ENCODE data around the gene ONECUT1.

Gene ONECUT1

DNA sequence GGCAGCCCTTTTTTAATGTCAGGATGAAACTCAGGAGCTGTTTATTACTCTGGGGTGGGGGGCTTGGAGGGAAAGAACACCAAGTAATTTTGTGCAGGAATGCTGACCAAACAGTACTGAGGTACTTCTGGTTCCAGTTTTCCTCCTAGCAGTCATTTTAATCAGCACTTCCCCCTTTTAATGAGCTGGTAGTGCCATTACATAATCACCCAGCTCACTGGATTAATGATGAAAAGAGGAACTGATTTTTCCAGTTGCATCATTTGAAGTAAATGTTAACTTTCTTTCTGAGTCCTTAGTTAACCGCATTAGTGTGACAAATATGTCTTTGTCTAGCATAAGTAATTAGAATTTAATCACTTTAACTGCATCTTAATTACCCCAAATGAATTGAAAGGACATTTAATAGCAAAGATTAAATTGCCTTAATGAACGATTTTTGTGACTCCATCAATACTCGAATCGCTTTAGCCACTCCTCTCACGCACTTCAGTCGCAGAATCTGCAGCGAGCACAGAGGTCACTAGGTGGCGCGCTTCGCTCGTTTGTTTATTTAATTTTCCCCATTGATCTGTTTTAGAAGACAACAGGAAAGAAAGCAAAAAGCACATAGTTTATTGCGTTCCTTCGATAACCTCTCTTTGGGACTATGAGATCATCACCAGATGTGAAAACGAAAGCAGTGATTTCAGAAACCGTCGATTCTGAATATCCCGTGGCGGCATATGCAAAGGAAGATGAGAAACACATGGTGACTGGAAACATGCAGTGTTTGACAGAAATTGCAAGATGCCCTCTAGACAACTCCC is 9.8 kb downstream of the ONECUT1 start:
- DNase-seq = peak; percentile 63 to 64

DNA sequence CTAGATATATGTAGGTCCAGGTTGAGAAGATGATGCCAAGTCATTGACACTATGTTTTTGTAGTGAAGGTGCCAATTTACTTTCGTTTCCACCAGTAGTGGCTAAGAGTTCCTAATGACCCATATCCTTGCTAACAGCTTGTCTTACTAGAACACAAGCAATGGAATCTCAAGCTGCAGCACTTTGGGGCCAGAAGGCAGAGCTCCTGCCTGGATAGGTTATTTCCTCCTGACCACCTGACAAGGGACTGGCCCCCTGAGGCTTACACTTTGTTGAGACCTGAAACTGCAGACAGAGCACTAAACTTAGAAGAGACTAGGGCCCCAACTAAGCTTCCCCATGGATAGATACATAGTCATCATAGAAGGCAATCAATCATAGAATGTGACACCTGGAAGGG is 11.7 kb downstream of the ONECUT1 start:
- DNase-seq = no peak

DNA sequence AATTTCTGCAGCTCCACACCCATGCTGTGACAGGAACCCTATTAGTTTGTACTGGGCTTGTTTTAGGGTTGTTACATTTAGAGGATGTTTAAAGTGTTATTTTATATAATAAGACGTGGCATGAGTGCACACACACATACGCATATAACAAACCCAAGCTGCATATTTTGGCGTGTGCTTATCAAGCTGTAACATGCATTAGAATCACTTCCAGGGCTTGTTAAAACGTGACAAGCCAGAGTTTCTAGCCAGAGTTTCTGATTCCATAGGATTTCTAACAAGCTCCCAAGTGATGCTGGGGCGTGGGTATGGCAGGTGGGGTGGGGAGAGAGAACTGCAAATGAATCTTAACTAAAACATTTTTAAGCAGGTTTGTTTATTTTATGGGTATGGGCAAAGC is 17.4 kb downstream of the ONECUT1 start:
- DNase-seq = no peak

DNA sequence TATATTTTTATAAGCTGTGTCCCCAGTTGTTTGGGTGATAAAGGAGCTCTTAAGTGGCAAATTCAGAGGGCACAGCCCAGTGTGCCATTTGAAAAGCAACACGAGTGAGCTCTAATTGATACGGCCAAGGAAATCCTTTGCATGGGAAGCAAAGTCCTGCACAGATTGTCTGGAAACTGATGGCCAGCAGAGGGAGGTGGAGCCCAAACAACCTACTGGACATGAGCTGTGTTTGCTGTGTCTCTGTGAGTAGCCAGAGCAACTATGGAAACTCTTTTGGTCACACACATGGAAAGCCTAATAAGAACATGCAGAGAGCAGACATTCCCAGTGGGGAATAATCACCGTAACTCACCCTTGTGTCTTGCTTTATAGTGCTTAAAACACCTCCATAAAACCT is 24.4 kb downstream of the ONECUT1 start:
- DNase-seq = no peak

DNA sequence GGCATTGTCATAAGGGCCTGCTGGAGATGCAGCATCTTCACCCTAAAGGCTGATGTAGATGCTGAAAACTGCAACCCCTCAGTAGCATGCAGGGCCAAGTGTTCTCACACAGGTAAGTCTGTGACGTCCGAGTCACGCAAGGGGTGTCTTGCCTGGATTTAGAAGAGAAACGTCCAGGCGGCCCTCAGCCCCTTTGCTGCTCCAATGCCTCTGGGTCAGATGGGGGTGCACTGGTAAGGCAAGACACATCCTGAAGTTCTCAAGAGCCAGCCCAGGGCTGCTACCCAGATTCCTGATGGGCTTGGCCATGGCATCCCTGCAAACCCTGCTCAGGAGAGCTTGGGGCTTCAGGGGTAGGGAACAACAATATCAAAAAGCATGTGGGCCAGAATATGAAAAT is 25.4 kb downstream of the ONECUT1 start:
- no peak for DNase-seq

DNA sequence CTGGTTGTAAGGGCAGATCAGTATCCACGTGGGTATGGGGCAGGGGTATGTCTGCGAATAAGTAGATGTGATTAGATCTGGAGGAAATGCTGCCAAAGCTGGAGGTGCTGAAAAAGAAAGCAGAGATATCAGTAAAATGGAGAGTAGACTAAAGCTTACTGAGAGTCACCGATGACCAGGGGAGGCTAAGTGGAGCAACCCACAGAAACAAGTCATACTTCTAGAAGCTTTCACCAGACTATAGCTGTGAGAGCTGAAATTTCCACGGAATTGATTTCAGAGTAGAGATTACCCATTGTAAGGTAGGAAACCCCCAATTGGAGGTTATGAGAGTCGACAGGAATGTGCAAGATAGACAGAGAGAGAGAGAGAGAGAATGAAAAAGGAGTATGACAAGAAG is 27.5 kb downstream of the ONECUT1 start:
- DNase-seq = no peak

DNA sequence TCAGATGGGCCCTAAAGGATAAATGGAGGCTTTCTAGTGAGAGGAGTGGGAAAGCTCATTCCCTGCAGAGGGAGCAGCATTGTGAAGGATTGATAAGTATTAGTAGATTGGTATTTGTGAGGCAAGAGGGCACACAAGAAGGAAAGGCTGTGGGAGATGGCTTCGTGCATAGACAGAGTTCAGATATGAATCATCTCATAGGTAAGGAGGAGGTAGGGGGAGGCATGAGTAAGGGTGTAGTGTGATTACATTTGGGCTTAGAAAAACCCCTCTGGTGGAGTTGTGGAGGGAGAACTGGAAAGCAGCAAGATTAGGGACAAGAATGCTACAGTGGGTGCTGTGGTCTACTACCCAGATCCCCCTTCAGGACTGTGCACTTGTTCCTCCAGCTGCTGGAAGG is 29.6 kb downstream of the ONECUT1 start:
- no peak for DNase-seq

DNA sequence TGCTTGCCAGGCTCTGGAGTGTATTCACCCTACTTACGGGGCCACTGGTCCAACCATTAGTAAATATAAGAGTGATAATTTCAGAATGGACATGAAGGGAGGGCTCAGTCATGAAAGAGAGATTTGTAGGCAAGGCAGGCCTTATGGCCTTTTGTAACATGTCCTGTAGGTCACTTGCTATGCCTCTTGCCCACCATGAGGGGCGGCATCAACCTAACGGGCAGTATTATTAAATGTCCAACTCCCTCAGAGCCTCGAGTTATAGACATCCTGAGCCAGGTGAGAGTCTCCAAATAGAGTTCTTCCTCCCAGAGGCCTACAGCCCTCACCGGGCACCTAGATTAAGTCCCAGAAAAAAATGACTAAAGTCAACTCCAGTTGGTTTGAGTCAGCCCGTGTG is 30.2 kb downstream of the ONECUT1 start:
- no peak for DNase-seq

DNA sequence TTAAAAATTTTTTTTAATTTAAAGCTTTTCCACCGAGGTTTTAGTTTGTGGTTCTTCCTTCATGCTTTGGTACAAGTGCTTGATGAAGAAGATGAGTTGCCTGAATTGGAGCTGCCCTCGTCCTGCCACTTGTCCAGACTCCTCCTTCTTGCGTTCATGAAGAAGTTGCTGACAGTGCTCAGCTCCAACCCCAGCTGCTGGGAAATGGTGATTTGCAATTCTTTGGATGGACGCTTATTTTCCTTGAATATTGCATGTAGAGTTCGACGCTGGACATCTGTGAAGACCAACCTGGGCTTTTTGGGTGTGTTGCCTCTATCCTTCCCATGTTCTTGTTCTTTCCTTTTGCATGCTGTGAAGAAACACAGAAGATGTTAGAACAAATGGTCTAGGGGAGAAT is 32.6 kb downstream of the ONECUT1 start:
- no peak for DNase-seq

DNA sequence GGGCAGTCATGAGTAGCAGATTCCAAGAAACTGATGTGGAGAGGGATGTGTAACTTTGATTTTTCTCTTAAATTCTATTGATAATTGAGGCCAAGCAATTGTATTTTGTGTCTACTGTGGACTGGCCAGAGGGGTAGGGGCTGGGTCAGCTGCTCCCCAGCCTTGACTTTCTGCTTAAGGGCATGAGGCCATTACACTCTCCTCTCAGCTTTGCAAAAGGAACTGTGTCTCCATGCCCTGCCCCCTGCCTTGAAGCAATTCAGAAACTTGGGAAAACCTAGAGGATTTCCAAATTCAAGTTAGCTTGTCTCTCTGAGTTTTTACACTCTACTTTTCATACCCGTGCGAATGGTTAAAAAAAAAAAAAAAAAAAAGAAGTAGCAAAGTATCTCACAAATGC is 38.6 kb downstream of the ONECUT1 start:
- DNase-seq = no peak

DNA sequence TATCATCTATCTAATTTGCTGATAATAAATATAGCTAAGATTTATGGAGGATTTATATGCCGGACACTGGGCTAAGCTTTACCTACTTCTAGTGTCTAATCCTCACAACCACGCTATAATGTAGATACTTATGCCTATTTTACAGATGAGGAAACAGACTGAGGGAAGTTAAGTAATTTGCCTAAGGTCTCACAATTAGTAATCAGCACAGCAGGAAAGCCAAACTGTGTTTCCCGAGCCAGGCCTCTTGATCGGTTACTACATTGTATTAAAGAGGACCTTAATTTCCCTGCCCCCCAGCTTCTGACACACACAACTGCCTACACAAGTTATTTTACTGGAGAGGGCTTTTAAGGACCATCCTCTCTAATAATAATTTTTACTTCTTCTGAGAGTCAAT is 40.9 kb downstream of the ONECUT1 start:
- DNase-seq = no peak

DNA sequence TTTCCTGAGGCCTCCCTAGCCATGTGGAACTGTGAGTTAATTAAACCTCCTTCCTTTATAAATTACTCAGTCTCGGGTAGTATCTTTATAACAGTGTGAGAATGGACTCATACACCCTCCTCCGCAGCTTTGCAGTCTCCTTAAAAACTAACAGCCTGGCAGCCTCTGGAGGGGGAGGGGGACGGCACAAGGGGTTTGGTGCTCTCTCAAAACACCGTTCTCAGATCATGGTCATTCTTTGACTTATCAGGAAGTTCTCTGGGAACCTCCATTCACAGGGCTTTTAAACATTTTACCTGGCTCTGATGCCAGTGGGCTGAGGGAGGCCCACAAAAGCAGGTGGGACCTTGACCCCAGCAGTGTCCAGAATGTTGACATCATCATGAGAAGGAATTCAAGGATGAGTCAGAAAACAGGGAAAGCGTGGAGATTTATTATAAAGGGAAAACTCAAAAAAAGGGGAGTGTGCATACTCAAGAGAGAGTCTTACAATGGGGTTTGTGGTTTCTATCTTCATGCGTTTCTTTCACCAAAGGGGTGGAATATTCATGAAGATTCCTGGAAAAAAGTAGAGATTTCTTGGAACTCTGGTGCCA is 43.9 kb downstream of the ONECUT1 start:
- DNase-seq = no peak

DNA sequence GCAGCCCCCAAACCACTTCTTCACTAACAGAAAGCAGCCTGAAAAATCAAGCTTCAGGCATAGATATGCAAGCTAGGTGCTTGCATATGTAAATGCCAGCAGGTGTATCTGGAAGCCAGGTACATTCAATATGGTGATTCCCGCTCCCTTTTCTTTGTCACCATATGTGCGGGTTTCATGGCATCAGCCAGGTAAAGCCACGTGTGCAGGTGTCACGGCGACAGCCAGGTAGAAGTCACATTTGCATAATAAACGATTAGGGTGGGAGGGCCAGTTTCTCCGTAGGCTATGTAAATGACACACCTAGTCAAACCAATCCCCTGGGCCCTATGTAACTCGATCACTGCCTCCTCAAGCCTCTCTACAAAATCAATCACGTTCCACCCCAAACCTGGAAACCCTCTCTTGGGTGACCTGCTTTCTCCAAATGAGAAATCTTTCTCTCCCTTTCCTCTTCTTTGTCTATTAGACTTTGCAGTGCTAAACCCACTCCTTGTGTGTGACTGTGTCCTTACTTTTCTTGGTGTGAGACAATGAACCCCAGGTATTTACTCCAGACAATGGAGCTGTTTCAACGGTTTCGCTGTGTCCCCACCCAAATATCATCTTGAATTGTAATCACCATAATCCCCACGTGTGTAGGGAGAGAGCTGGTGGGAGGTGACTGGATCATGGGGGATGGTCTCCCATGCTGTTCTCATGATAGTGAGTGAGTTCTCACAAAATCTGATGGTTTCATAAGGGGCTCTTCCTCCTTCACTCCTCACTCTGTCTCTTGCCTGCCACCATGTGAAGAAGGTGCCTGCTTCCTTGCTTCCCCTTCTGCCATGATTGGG is 44.6 kb downstream of the ONECUT1 start:
- no peak for DNase-seq

DNA sequence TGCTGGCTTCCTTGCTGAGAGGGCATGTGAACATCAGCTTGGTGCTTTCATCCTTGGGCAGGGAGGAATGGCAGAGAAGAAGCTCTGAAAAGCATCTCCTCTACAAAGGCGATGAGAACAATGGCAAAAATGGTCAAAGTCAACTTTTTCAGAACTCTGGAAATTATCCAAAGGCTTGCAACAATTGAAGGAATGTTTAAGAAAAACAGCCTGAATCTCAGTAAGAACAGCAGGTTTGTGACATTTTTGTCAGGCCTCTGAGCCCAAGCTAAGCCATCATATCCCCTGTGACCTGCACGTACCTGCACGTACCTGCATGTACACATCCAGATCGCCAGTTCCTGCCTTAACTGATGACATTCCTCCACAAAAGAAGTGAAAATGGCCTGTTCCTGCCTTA is 51.8 kb downstream of the ONECUT1 start:
- DNase-seq = no peak

DNA sequence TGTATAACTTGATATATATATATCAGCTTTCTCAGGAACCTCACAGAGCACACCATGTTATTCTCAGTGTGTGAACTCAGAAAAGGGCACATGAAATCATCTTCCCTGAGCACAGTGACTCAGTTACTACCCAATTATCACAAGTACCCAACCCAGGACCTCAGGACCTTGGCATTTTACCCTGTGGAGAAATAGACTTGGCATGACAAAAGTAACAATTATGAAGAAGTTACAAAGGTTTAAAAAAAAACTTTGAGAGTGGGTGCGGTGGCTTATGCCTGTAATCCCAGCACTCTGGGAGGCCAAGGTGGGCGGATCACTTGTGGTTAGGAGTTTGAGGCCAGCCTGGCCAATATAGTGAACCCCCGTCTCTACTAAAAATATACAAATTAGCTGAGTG is 52.4 kb downstream of the ONECUT1 start:
- no peak for DNase-seq

DNA sequence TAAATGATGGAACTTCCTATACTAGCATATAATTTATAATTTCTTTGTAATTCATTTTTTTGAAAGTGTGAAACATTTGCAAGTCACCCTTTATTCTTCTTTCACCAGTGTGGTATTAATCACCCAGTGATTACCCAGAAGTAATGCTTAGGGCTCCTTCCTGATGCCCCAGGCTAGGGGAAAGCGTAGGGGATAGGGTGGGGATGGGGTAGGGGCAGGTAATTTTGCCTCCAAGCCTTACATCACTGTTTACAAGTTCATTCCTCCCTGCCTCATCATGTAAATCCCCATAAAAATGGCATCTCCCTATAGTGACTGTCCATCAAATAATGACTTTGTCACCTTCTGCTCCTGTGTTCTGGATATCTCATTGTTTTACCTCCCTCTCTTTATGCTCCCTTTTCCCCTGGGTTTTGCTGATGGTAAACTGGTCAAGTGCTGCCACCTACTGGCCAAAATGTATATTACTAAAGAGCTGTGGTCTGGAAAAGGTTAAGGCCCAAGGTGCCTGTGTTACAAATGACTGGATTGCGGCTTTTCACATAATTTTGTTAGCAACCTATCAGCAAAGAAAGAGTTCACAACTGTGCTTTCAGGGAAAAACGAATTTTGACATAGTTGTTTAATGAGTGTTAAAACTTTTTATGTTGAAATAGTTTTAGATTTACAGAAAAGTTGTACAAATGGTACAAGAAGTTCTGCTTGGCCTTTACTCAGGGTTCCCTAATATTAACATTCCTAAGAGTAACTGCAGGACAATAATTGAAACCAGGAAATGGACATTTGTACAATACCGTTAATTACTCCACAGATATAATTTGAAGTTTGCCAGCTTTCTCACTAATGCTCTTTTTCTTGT is 54.7 kb downstream of the ONECUT1 start:
- DNase-seq = peak; percentile 72 to 86

DNA sequence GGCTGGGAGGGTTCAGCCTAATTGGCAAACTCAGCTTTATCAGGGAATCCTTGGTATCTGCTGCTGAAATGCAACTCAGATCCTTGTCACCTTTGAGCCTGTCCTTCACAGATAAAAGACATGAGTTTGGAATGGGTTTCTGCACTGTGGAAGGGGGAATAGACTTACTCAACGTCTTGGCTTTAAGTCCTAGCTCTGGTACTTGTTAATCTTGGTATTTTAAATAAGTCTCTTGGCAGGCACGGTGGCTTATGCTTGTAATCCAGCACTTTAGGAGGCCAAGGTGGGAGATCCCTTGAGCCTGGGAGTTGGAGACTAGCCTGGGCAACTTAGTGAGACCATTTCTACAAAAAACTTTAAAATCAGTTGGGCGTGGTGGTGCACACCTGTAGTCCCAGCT is 55.8 kb downstream of the ONECUT1 start:
- no peak for DNase-seq

DNA sequence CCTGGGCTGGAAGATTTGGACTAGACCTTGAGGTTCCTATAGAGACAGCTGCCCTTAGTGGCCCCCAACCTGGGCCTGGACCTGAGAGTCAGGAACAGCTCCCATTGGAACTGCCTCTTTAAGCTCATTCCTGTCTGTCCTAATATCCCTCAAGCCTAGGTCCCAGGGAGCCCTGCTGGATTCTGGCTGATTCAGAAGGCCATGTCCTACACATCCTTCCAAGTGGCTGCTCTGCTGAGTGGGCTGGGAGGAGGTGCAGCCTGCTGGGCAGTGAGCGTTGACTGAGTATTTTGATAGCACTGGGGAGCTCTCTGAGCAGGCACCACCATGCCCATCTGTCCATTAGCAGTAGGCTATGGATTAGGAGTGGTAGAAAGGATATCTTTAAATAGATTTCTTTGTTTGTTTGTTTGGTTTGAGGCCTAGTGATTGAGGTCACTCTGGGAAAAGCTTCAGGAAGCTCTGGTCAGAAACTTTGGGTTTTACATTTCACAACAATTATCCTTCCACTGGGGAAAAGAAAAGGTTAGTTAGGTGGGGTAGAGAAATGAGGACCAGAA is 56.4 kb downstream of the ONECUT1 start:
- no peak for DNase-seq

DNA sequence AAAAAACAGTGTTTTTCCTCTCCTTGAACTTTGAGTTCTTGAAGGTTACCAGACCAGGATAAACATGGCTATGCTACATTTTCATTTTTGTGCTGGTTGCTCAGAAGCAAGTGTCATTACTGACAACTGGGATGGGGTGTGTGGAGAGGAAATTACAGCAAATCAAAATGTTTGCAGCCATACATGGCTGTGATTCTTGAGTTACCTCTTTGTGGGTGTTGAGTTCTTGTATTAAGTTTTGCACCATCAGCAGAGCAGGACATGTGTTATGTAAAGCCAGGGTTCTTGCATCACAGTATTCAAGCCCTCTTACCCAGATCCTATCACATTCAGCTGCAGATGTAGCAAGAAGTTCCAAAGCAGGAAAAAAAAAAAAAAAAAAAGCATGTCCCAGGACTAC is 57.0 kb downstream of the ONECUT1 start:
- DNase-seq = no peak

DNA sequence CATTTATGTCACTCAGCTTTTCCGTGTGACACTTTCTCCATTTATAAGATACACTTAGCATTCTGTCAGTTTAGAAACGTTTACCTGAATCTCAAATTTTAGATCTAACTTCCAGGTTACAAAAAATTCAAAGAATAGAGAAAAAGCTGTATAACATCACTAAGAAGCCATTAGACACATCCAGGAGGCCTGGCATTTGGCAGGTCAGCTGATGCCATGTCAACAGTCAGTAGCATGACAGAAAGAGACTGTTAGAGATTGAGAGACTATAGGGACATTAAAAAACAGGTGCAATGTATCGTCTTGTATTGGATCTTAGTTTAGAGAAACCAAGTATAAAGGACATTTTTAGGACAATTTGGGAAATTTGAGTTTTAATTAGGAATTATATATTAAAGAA is 57.6 kb downstream of the ONECUT1 start:
- DNase-seq = no peak

DNA sequence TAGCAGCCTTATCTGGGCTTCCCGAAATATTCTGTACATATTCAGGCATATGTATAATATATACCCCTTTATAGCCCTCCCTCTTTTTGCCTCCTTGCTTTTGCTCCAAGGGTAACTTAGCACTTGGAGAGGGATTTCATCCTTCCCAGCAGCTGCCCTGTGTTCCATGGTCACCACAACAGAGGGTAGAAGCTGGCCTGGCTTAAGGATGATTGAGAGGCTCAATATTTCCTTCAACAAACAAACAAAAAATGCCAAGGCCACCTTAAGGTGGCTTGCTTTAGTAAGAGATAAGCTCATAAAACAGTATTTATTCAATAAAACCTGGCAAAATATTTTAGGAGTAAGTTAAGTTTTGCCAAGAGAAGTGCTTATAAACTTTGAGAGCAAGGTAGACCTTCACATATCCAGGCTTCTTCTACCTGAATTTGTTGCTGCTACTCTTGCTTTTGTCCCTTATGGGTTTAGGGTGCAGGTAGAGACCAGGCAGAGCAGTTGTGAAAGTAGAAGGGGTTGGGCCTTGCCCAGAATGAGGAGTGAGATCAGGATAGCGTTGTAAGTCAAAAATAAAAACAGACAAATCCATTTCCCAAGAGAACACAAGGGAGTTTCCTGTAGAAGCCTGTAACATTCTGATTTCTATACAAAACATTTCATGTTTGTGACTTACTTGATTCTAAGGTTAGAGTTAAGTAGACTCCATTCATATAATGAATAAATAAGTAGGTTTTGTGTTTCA is 58.2 kb downstream of the ONECUT1 start:
- DNase-seq = no peak

DNA sequence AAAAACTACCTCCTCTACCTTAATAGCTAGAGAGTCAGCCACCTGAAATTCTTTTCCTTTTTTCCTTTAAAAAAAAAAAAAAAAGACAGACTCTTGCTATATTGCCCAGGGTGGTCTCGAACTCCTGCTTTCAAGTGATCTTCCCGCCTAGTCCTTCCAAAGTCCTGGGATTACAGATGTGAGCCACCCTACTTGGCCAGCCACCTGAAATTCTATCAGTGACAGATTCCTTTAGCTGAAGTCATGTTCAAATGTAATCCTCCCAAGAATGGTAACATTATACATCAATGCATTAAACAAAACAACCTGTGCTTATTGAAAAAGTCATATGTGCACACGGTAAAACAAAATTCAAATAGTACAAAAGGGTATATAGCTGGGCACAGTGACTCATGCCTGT is 59.1 kb downstream of the ONECUT1 start:
- DNase-seq = no peak

Measured in CD4-positive, alpha-beta T cell treated with Interleukin-4 for 1 hour (primary cell).